ENCODE measurements around the gene BABAM2. TPM values are rescaled to one million over a fixed set of nuclear protein-coding genes. Genes with fewer than 3 reads are reported as not detected.
A peak's percentile ranks its signal among the peaks of the same experiment; 100 is the strongest.

BABAM2 gene
- total RNA-seq, 1 donor from 2014 or later: 41.0 TPM

DNA sequence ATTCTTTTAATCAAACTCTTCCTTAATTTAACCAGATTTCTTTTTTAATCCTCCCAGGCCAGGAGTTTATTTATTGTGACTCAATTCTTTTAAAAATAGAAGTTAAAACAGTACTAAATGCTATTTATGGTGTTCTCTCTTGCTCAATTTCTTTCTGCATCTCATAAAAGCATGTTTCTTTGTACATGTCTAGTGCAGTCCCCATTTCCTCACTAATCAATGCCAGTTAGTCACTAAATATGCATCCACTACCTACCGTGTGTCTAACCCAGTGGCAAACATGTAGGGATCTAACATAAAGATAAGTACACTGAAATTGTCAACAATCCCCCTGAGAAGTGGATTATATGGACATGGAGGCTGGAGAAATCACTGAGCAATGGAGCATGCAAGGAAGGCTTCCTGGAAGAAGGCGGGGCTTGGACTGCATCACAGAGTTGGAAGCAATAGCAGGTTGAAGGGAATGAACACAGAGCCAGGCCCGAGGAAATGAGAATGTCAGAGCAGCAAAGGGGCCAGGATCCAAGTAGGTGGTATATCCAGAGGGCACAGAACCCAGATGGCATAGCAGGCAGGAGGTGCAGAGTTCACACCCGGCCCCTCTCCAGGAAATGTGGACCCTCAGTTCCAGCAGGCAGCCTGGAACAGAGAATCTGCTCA lies 396.9 kb downstream of the BABAM2 start:
- no peaks in the 10 kb centered on the region for H3K36me3 ChIP-seq
- TF ChIP-seq POLR2A (IDR thresholded peaks at IDR 0.05): no peak
- TF ChIP-seq POLR2AphosphoS5 (IDR thresholded peaks at IDR 0.05; ENCODE audit: insufficient read depth in 1 of 2, low read depth in 1 of 2): peak in 1 of 2 donors; percentile 28
- H3K27me3 ChIP-seq: no peaks in the 10 kb centered on the region
- intact Hi-C loops (cut with DNase I): no loop called here
- H3K4me1 ChIP-seq: peaks cover 27% of the 10 kb centered on the region
- DNase-seq (ENCODE audit: extremely low spot score in 2 of 2): no peak
- H3K4me3 ChIP-seq: no peak overlapping the region
- peak overlapping the region; percentile 64 for H3K27ac ChIP-seq
- no peaks in the 10 kb centered on the region for H3K9me3 ChIP-seq

DNA sequence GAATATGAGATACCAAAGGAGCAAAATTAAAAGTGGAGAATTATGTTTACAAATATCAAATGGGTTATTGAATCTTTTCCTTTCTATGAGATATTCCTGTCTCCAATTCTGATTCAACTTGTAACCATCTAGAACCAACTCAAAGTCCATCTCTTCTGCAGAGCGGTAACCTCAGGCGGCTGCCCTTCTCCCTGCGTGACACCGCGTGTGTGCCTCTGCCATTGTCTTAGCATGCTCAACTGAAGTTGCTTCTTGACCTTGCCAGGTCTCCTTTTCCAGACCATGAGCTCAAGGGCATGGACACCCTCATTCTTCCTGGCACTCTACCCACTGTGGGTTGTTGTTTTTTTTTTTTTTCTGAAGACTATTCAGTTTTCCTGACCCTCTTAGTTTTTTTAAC lies 398.1 kb downstream of the BABAM2 start:
- no peak for DNase-seq (ENCODE audit: extremely low spot score in 2 of 2)
- Histone ChIP-seq H3K9me3 (no peaks in the 10 kb centered on the region), H3K36me3 (no peaks in the 10 kb centered on the region), H3K4me3 (no peak overlapping the region), H3K27ac (no peak overlapping the region), H3K27me3 (no peaks in the 10 kb centered on the region), H3K4me1 (peaks cover 18% of the 10 kb centered on the region)
- intact Hi-C loops (cut with DNase I): no loop called here
- no peak for TF ChIP-seq CTCF (IDR thresholded peaks at IDR 0.05)
- TF ChIP-seq POLR2A (IDR thresholded peaks at IDR 0.05): no peak
- TF ChIP-seq POLR2AphosphoS5 (IDR thresholded peaks at IDR 0.05; ENCODE audit: insufficient read depth in 1 of 2, low read depth in 1 of 2): no peak

DNA sequence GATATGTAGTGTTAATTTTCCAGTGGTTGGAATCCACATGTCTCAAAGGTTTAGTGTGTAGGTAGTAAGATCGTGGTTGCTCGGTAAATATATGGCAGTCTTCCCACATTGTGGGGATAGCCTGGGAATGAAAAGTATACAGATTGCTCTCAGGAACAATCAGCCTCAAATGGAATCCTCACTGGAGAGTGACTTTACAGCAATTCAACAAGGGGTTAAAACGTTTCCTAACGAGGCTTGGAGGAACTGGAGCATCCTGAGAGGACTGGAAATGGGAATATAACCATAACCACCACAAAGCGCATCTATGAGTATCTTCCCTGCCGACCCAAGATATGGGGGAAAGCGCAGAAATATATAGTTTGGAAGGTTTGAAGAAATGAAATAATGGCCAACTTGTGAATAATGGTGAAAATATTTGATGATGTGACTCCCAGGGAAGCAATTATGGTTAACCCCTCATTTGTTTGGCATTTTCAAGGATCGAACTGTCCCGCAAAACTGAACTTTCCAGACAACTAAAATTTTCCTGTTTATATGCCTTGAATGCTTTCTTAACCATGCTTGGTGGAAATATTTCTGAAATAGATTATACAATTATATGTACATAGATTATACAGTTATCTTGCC lies 401.4 kb downstream of the BABAM2 start:
- no peaks in the 10 kb centered on the region for H3K36me3 ChIP-seq
- TF ChIP-seq POLR2AphosphoS5 (IDR thresholded peaks at IDR 0.05; ENCODE audit: insufficient read depth in 1 of 2, low read depth in 1 of 2) (no peak), POLR2A (IDR thresholded peaks at IDR 0.05) (no peak), CTCF (IDR thresholded peaks at IDR 0.05) (no peak)

GRCh38 chr2:28292491-28292890 lies 402.0 kb downstream of the BABAM2 start:
- Histone ChIP-seq H3K4me3 (no peak overlapping the region), H3K27me3 (no peaks in the 10 kb centered on the region)
- intact Hi-C loops (cut with DNase I): no loop called here

More for the DNA sequence above, 401.4 kb downstream of the BABAM2 start:
- H3K9me3 ChIP-seq: no peaks in the 10 kb centered on the region
- no peak for DNase-seq (ENCODE audit: extremely low spot score in 2 of 2)
- no peak overlapping the region for H3K4me3 ChIP-seq
- intact Hi-C loops (cut with DNase I): no loop called here
- peaks cover 9% of the 10 kb centered on the region for H3K4me1 ChIP-seq
- H3K27me3 ChIP-seq: no peaks in the 10 kb centered on the region
- H3K27ac ChIP-seq: no peak overlapping the region

GRCh38 chr2:28293416-28293815 lies 402.9 kb downstream of the BABAM2 start:
- peak in 1 of 2 donors; percentile 48 for TF ChIP-seq POLR2AphosphoS5 (IDR thresholded peaks at IDR 0.05; ENCODE audit: insufficient read depth in 1 of 2, low read depth in 1 of 2)
- no peak for TF ChIP-seq CTCF (IDR thresholded peaks at IDR 0.05)
- TF ChIP-seq POLR2A (IDR thresholded peaks at IDR 0.05): no peak
- Histone ChIP-seq H3K4me1 (no peaks in the 10 kb centered on the region), H3K27ac (no peak overlapping the region), H3K27me3 (no peaks in the 10 kb centered on the region), H3K4me3 (no peak overlapping the region), H3K36me3 (no peaks in the 10 kb centered on the region), H3K9me3 (no peaks in the 10 kb centered on the region)
- intact Hi-C loops (cut with DNase I): no loop called here
- no peak for DNase-seq (ENCODE audit: extremely low spot score in 2 of 2)

More at GRCh38 chr2:28292491-28292890, 402.0 kb downstream of the BABAM2 start:
- Histone ChIP-seq H3K4me1 (peaks cover 5% of the 10 kb centered on the region), H3K27ac (no peak overlapping the region), H3K36me3 (no peaks in the 10 kb centered on the region), H3K9me3 (no peaks in the 10 kb centered on the region)
- DNase-seq (ENCODE audit: extremely low spot score in 2 of 2): no peak
- no peak for TF ChIP-seq POLR2A (IDR thresholded peaks at IDR 0.05)
- no peak for TF ChIP-seq CTCF (IDR thresholded peaks at IDR 0.05)
- TF ChIP-seq POLR2AphosphoS5 (IDR thresholded peaks at IDR 0.05; ENCODE audit: insufficient read depth in 1 of 2, low read depth in 1 of 2): no peak

Data from vagina (tissue), 2 donors.